ENCODE results near the gene HIGD1A.

DNA sequence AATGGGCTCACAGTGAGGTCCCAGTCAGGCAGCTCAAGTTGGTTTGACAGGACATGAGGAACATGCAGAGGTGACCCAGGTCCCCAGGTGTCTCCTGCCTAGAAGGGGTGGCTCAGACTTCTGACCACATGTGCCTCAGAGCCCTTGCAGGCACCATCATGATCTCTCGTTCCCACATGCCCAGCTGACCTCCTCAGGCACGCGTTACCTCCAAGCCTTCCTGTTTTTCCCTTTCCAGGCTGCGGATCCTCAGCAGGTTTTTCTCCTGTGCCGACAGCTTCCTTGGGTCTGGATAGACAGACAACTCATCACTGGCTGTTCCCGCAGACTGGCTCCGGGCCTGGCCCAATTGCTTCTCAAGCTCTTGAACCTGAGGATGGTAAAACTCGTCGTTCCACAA, 61.6 kb downstream of the HIGD1A start:
- TF ChIP-seq POLR2A (IDR thresholded peaks at IDR 0.05; ENCODE audit: low read depth, low read length) (no peak), POLR2AphosphoS5 (IDR thresholded peaks at IDR 0.05; ENCODE audit: low read depth, low read length) (no peak)
